ENCODE results near the gene SORCS2. TPM values are rescaled to one million over a fixed set of nuclear protein-coding genes. Genes with fewer than 3 reads are reported as not detected.

Gene SORCS2
- total and polyA plus RNA-seq, 2 of the 13 experiments (the other 11 are each of a cell fraction or from before 2014, with no cell fraction given) = 0.82 to 1.0 TPM

GRCh38 chr4:7412554-7412912, 220.2 kb downstream of the SORCS2 start:
- Histone ChIP-seq H2AFZ (ENCODE audit: low read length) (no peak overlapping the region), H3K9ac (ENCODE audit: insufficient read depth, low read depth, low read length) (no peak overlapping the region), H3K4me2 (ENCODE audit: low read depth, low read length) (no peak overlapping the region), H3K27me3 (ENCODE audit: control insufficient read depth in 1 of 2, insufficient read depth in 2 of 2, low read length in 2 of 2) (no peaks in the 10 kb centered on the region; a peak in 1 of 5 replicates), H3K36me3 (replicated peaks in 1 of 2; ENCODE audit: control insufficient read depth in 1 of 2, insufficient read depth in 2 of 2, low read length in 2 of 2) (no peaks in the 10 kb centered on the region), H3K79me2 (ENCODE audit: insufficient read depth, low read length) (no peaks in the 10 kb centered on the region), H3K27ac (ENCODE audit: extremely low read length, insufficient read depth, low read length) (no peak overlapping the region), H4K20me1 (ENCODE audit: insufficient read depth, low read length) (no peaks in the 10 kb centered on the region), H3K4me3 (replicated peaks in 1 of 3; ENCODE audit: insufficient read depth in 1 of 3, low read depth in 2 of 3, low read length in 3 of 3) (no peak overlapping the region), H3K9me3 (ENCODE audit: low read length) (peaks cover 14% of the 10 kb centered on the region; the same call in 1 of the 2 replicates), H3K4me1 (ENCODE audit: insufficient read depth, low read length) (no peaks in the 10 kb centered on the region)
- in situ Hi-C loops (cut with HindIII; ENCODE audit: extremely low pct_ligation_motif_present, low pct_unique_long_range_greater_than_20kb) = no loop called here
- POLR2A ChIA-PET = no interaction called here
- ATAC-seq (no peak), FAIRE-seq (no peak), DNase-seq (ENCODE audit: low spot score) (no peak)
- CTCF ChIA-PET (ENCODE audit: low intra/inter-chr PET ratio, low total read pairs) = no interaction called here
- no TSS peak for BruUV-seq (replicated peaks)
- WGBS (ENCODE audit: low lambda C conversion rate) = 25% methylated on average over 2 of the region's 4 CpGs
- intact Hi-C loops (cut with micrococcal nuclease; ENCODE audit: unreplicated experiment) = no loop called here
- TF ChIP-seq ZNF335 (CRISPR knock-in tag; IDR thresholded peaks at IDR 0.05) = no peak
- no peak for TF ChIP-seq ZHX2 (IDR thresholded peaks at IDR 0.05; ENCODE audit: low read depth)
- TF ChIP-seq ZHX2 (CRISPR knock-in tag; IDR thresholded peaks at IDR 0.05; ENCODE audit: borderline replicate concordance) = no peak
- TF ChIP-seq, protein P1, sequence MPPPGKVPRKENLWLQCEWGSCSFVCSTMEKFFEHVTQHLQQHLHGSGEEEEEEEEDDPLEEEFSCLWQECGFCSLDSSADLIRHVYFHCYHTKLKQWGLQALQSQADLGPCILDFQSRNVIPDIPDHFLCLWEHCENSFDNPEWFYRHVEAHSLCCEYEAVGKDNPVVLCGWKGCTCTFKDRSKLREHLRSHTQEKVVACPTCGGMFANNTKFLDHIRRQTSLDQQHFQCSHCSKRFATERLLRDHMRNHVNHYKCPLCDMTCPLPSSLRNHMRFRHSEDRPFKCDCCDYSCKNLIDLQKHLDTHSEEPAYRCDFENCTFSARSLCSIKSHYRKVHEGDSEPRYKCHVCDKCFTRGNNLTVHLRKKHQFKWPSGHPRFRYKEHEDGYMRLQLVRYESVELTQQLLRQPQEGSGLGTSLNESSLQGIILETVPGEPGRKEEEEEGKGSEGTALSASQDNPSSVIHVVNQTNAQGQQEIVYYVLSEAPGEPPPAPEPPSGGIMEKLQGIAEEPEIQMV (CRISPR knock-in tag; IDR thresholded peaks at IDR 0.05; ENCODE audit: low read depth) = no peak
- no peak for TF ChIP-seq ZNF124 (CRISPR knock-in tag; IDR thresholded peaks at IDR 0.05)
- TF ChIP-seq, protein P2, sequence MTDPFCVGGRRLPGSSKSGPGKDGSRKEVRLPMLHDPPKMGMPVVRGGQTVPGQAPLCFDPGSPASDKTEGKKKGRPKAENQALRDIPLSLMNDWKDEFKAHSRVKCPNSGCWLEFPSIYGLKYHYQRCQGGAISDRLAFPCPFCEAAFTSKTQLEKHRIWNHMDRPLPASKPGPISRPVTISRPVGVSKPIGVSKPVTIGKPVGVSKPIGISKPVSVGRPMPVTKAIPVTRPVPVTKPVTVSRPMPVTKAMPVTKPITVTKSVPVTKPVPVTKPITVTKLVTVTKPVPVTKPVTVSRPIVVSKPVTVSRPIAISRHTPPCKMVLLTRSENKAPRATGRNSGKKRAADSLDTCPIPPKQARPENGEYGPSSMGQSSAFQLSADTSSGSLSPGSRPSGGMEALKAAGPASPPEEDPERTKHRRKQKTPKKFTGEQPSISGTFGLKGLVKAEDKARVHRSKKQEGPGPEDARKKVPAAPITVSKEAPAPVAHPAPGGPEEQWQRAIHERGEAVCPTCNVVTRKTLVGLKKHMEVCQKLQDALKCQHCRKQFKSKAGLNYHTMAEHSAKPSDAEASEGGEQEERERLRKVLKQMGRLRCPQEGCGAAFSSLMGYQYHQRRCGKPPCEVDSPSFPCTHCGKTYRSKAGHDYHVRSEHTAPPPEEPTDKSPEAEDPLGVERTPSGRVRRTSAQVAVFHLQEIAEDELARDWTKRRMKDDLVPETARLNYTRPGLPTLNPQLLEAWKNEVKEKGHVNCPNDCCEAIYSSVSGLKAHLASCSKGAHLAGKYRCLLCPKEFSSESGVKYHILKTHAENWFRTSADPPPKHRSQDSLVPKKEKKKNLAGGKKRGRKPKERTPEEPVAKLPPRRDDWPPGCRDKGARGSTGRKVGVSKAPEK (CRISPR knock-in tag; IDR thresholded peaks at IDR 0.05; ENCODE audit: borderline replicate concordance) = no peak
- no peak for TF ChIP-seq GMEB1 (CRISPR knock-in tag; IDR thresholded peaks at IDR 0.05; ENCODE audit: borderline replicate concordance)
- no peak for TF ChIP-seq ZNF230 (CRISPR knock-in tag; IDR thresholded peaks at IDR 0.05)
- TF ChIP-seq GFI1 (CRISPR knock-in tag; IDR thresholded peaks at IDR 0.05; ENCODE audit: borderline replicate concordance) = no peak
- no peak for TF ChIP-seq SOX5 (CRISPR knock-in tag; IDR thresholded peaks at IDR 0.05; ENCODE audit: borderline replicate concordance)
- TF ChIP-seq, protein P3, sequence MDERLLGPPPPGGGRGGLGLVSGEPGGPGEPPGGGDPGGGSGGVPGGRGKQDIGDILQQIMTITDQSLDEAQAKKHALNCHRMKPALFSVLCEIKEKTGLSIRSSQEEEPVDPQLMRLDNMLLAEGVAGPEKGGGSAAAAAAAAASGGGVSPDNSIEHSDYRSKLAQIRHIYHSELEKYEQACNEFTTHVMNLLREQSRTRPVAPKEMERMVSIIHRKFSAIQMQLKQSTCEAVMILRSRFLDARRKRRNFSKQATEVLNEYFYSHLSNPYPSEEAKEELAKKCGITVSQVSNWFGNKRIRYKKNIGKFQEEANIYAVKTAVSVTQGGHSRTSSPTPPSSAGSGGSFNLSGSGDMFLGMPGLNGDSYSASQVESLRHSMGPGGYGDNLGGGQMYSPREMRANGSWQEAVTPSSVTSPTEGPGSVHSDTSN (CRISPR knock-in tag; IDR thresholded peaks at IDR 0.05) = no peak
- TF ChIP-seq KLF12 (CRISPR knock-in tag; IDR thresholded peaks at IDR 0.05; ENCODE audit: borderline replicate concordance) = no peak
